ENCODE measurements around the gene CRIM1.

GRCh38 chr2:36594849-36595248, 239.3 kb downstream of the CRIM1 start:
- TF ChIP-seq RAD21 (IDR thresholded peaks at IDR 0.05) (no peak), EGR1 (IDR thresholded peaks at IDR 0.05; ENCODE audit: low read depth in 2 of 2) (no peak), CTCF (IDR thresholded peaks at IDR 0.05; ENCODE audit: low read depth, low read length, missing input control) (no peak), ZBTB33 (IDR thresholded peaks at IDR 0.05) (no peak), YY1 (IDR thresholded peaks at IDR 0.05) (no peak), TAF1 (conservative IDR thresholded peaks at IDR 0.05) (no peak), HNF4A (conservative IDR thresholded peaks at IDR 0.05) (peak; percentile 26 to 40), HNF4G (IDR thresholded peaks at IDR 0.05) (no peak), MAX (IDR thresholded peaks at IDR 0.05) (no peak), REST (IDR thresholded peaks at IDR 0.05) (no peak)
